Activated CD4-positive, alpha-beta T cell treated with anti-CD3 and anti-CD28 coated beads, Interleukin-2, amount 10 ng/mL, durations not matched to agents 7 days and 5 days (primary cell): ENCODE data around the gene EMC9. TPM values are rescaled to one million over a fixed set of nuclear protein-coding genes. Genes with fewer than 3 reads are reported as not detected.

ENCODE experiments used
- CTCF ChIA-PET: fragments of 350-600 bp; sonication (Branson Sonifier 250); formaldehyde crosslinking; loops from one replicate; lab custom pipeline; 2021; ENCODE audit warnings: antibody characterized with exemption; lab: Charles Lee
- POLR2A ChIA-PET: fragments of 350-600 bp; sonication (Branson Sonifier 250); formaldehyde crosslinking; loops from one replicate; lab custom pipeline; 2021; ENCODE audit warnings: antibody characterized with exemption; lab: Charles Lee
- DNase-seq: peaks from one replicate; pipeline ENCODE4 v3.0.0-alpha.2; 2020
- H3K27ac Mint-ChIP-seq: one replicate; pipeline ENCODE4 v1.8.0; 2021; ENCODE audit warnings: mild to moderate bottlenecking, moderate library complexity, mixed read lengths
- H3K27me3 Mint-ChIP-seq: one replicate; pipeline ENCODE4 v1.8.0; 2021; ENCODE audit warnings: mixed read lengths
- H3K36me3 Mint-ChIP-seq: one replicate; pipeline ENCODE4 v1.8.0; 2021; ENCODE audit warnings: low read depth, mixed read lengths
- H3K4me1 Mint-ChIP-seq: one replicate; pipeline ENCODE4 v1.8.0; 2021; ENCODE audit warnings: mixed read lengths
- H3K4me3 Mint-ChIP-seq: one replicate; pipeline ENCODE4 v1.8.0; 2021; ENCODE audit warnings: mild to moderate bottlenecking, moderate library complexity, mixed read lengths
- H3K9me3 Mint-ChIP-seq: one replicate; pipeline ENCODE4 v1.8.0; 2021; ENCODE audit warnings: mixed read lengths
- total RNA-seq, 2 experiments: library from RNA; stranded (reverse); gene quantifications; one replicate each; pipeline ENCODE4 v1.2.3, GENCODE V29; 2021

Gene EMC9
- total RNA-seq, 2 experiments from 2014 or later, result 37.1 to 41.0 TPM

DNA sequence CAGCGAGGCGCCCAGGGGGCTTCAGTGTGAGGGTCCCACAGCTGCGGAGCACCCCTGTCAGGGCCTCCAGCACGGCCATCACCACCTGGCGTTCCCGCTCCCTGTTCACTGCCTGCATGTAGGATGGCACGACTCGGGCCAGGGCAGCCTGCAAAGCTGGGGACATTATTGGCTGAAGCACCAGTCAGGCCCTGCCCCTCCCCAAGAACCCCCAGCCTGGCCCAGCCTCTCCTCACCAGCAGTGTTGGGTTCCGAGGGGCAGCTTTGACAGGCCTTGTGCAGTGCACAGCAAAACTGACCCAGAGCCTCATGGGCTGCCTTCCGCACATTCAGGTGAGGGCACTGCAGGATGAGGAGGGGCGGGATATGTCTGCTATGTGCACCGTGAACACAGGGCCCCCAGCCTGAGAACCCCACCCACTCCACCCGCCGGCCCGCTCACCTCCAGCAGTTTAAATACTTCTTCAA, 41.7 kb upstream of the EMC9 start:
- CTCF ChIA-PET, result interaction anchor here (0.7 to 6.5 kb wide), 4 partner anchors 22 to 198 kb away, joined by 3 to 44 read pairs (median 22); partner anchors contain the start of genes IRF9 and MDP1

GRCh38 chr14:24182110-24182882, 40.9 kb upstream of the EMC9 start:
- Mint-ChIP-seq H3K4me1 (peaks cover 13% of the 10 kb centered on the region), H3K36me3 (peaks cover 45% of the 10 kb centered on the region), H3K9me3 (no peaks in the 10 kb centered on the region), H3K27me3 (no peaks in the 10 kb centered on the region), H3K4me3 (no peak overlapping the region), H3K27ac (peak overlapping the region; percentile 28)
- ChIA-PET POLR2A (no interaction called here), CTCF (interaction anchor here (0.7 to 4.9 kb wide), 4 partner anchors 12 to 198 kb away, joined by 3 to 38 read pairs (median 4); partner anchors contain the start of genes IRF9 and MDP1)
- no peak for DNase-seq

More for the DNA sequence above, 41.7 kb upstream of the EMC9 start:
- peaks cover 41% of the 10 kb centered on the region for H3K36me3 Mint-ChIP-seq
- POLR2A ChIA-PET, result no interaction called here
- no peak overlapping the region for H3K27ac Mint-ChIP-seq
- no peak for DNase-seq
- no peaks in the 10 kb centered on the region for H3K9me3 Mint-ChIP-seq
- H3K4me1 Mint-ChIP-seq, result peaks cover 19% of the 10 kb centered on the region
- H3K4me3 Mint-ChIP-seq, result no peak overlapping the region
- H3K27me3 Mint-ChIP-seq, result no peaks in the 10 kb centered on the region

- no peaks in the 10 kb centered on the region for H3K27me3 Mint-ChIP-seq
- peaks cover 49% of the 10 kb centered on the region for H3K36me3 Mint-ChIP-seq
- H3K27ac Mint-ChIP-seq, result peak overlapping the region; percentile 6
- H3K9me3 Mint-ChIP-seq, result no peaks in the 10 kb centered on the region
- DNase-seq, result no peak
- CTCF ChIA-PET, result interaction anchor here (0.6 to 4.9 kb wide), 6 partner anchors 11 to 250 kb away, joined by 3 to 38 read pairs (median 4); partner anchors contain the start of genes IRF9, MDP1 and TM9SF1
- POLR2A ChIA-PET, result interaction anchor here (0.6 kb wide), 1 partner anchor 10 kb away, joined by 3 read pairs; no protein-coding TSS in a partner anchor
- H3K4me3 Mint-ChIP-seq, result no peak overlapping the region
- peaks cover 8% of the 10 kb centered on the region for H3K4me1 Mint-ChIP-seq
Observed at GRCh38 chr14:24181371-24182077, 40.1 kb upstream of the EMC9 start.

GRCh38 chr14:24179961-24180796, 38.8 kb upstream of the EMC9 start:
- peaks cover 7% of the 10 kb centered on the region for H3K4me1 Mint-ChIP-seq
- no peak for DNase-seq
- CTCF ChIA-PET, result interaction anchor here (0.5 to 4.9 kb wide), 4 partner anchors 11 to 19 kb away, joined by 3 to 38 read pairs (median 4); partner anchors contain the start of genes IRF9 and TM9SF1
- no peak overlapping the region for H3K27ac Mint-ChIP-seq
- peaks cover 46% of the 10 kb centered on the region for H3K36me3 Mint-ChIP-seq
- no peak overlapping the region for H3K4me3 Mint-ChIP-seq
- H3K9me3 Mint-ChIP-seq, result no peaks in the 10 kb centered on the region
- POLR2A ChIA-PET, result interaction anchor here (0.6 kb wide), 1 partner anchor 20 kb away, joined by 5 read pairs; no protein-coding TSS in a partner anchor
- no peaks in the 10 kb centered on the region for H3K27me3 Mint-ChIP-seq

GRCh38 chr14:24179294-24179960, 38.0 kb upstream of the EMC9 start:
- H3K27me3 Mint-ChIP-seq, result no peaks in the 10 kb centered on the region
- no peaks in the 10 kb centered on the region for H3K9me3 Mint-ChIP-seq
- no peak overlapping the region for H3K4me3 Mint-ChIP-seq
- CTCF ChIA-PET, result interaction anchor here (4.9 kb wide), 1 partner anchor 18 kb away, joined by 38 read pairs; the partner anchor contains the start of gene IRF9
- peaks cover 48% of the 10 kb centered on the region for H3K36me3 Mint-ChIP-seq
- DNase-seq, result no peak
- H3K27ac Mint-ChIP-seq, result no peak overlapping the region
- peaks cover 13% of the 10 kb centered on the region for H3K4me1 Mint-ChIP-seq
- POLR2A ChIA-PET, result no interaction called here

- Mint-ChIP-seq H3K27me3 (no peaks in the 10 kb centered on the region), H3K27ac (no peak overlapping the region), H3K36me3 (peaks cover 51% of the 10 kb centered on the region), H3K4me1 (peaks cover 14% of the 10 kb centered on the region), H3K4me3 (no peak overlapping the region), H3K9me3 (no peaks in the 10 kb centered on the region)
- ChIA-PET CTCF (interaction anchor here (1.3 to 4.9 kb wide), 2 partner anchors 17 to 118 kb away, joined by 3 to 38 read pairs; partner anchors contain the start of gene IRF9), POLR2A (no interaction called here)
- no peak for DNase-seq
Observed at GRCh38 chr14:24178399-24179178, 37.2 kb upstream of the EMC9 start.

DNA sequence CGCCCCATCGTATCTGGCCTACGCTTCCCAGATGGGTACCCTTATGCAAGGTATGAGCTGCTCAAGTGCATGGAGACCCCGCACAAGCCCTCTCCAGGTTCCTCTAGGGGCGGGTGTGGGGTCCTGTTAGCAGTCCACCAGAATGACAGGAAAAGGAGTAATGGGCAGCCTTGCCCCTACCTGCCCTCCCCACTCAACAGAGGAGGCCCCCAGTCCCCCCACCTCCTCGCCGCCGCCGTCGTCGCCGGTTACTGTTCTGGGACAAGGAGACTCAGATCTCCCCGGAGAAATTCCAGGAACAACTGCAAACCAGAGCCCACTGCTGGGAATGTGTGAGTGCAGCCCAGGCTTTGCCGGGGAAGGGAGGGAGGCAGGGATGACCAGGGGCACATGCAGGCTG, 36.5 kb upstream of the EMC9 start:
- no peaks in the 10 kb centered on the region for H3K27me3 Mint-ChIP-seq
- no peak overlapping the region for H3K27ac Mint-ChIP-seq
- peaks cover 51% of the 10 kb centered on the region for H3K36me3 Mint-ChIP-seq
- no peaks in the 10 kb centered on the region for H3K9me3 Mint-ChIP-seq
- POLR2A ChIA-PET, result no interaction called here
- CTCF ChIA-PET, result interaction anchor here (1.1 to 6.2 kb wide), 3 partner anchors 9 to 119 kb away, joined by 3 to 49 read pairs (median 4); partner anchors contain the start of gene IRF9
- peaks cover 19% of the 10 kb centered on the region for H3K4me1 Mint-ChIP-seq
- H3K4me3 Mint-ChIP-seq, result no peak overlapping the region
- DNase-seq, result no peak

DNA sequence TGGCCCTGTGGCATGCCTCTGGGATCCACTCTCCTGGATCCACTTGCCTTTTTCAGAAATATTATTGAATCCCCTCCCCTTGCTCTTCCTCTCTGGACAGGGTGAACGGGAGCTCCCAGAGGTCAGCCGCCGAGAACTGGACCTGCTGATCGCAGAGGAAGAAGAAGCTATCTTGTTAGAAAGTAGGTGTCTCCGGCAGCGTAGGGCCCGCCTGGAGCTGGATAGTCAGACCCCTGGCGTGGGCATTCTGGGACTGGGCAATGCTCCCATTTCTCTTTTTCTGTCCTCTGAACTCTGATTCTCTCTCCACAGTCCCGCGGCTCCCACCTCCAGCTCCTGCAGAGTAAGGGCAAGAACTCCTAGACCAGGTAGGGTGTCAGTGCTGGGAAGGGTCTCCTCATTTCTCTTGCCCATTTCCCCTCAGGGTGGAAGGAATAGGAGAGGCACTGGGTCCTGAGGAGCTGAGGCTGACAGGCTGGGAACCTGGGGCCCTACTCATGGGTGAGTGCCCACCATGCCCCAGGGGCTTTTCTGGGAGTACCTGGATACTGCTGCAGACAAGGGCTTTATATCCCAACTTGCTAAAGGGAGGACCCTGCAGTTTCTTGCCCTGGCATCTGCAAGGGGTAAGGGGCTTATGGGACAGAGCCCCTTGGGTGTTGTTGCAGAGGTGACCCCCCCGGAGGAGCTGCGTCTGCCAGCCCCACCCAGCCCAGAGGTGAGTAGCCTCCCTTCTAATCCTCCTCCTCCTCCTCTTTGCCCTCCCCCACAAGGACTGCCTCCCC, 35.8 kb upstream of the EMC9 start:
- Mint-ChIP-seq H3K4me3 (no peak overlapping the region), H3K36me3 (peaks cover 48% of the 10 kb centered on the region), H3K4me1 (peaks cover 21% of the 10 kb centered on the region), H3K27me3 (no peaks in the 10 kb centered on the region), H3K27ac (no peak overlapping the region), H3K9me3 (no peaks in the 10 kb centered on the region)
- ChIA-PET POLR2A (no interaction called here), CTCF (interaction anchor here (0.8 to 6.2 kb wide), 4 partner anchors 9 to 119 kb away, joined by 3 to 49 read pairs (median 4); partner anchors contain the start of gene IRF9)
- no peak for DNase-seq

DNA sequence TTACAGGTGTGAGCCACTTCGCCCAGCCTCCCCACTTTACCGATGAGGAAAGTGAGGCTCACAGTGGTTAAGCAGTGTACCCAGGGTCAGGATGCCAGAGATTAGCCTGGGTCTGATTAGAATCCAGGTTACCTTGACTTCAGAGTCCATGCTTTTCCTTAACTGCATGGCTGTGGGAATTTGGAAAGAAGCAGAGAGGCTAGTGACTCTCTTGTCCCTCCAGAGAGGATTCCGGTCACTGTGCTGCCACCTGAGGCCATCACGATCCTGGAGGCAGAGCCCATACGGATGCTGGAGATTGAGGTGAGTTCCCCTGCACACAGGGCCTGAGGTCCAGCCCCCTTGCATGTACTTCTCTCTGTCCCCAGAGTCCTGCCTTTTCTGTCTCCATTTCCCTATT, 35.2 kb upstream of the EMC9 start:
- CTCF ChIA-PET, result interaction anchor here (0.8 to 6.2 kb wide), 4 partner anchors 9 to 86 kb away, joined by 3 to 49 read pairs (median 8); partner anchors contain the start of gene IRF9
- no peak overlapping the region for H3K27ac Mint-ChIP-seq

GRCh38 chr14:24172871-24173281, 31.5 kb upstream of the EMC9 start:
- Mint-ChIP-seq H3K9me3 (no peaks in the 10 kb centered on the region), H3K36me3 (peaks cover 51% of the 10 kb centered on the region), H3K27me3 (no peaks in the 10 kb centered on the region), H3K27ac (peak overlapping the region; percentile 54), H3K4me3 (peak overlapping the region; percentile 69), H3K4me1 (peaks cover 45% of the 10 kb centered on the region)
- CTCF ChIA-PET, result interaction anchor here (1.1 to 6.2 kb wide), 3 partner anchors 10 to 16 kb away, joined by 5 to 49 read pairs (median 6); partner anchors contain the start of genes IPO4 and IRF9
- no peak for DNase-seq
- POLR2A ChIA-PET, result no interaction called here

More for the DNA sequence above, 35.2 kb upstream of the EMC9 start:
- no peak for DNase-seq
- no peak overlapping the region for H3K4me3 Mint-ChIP-seq
- POLR2A ChIA-PET, result no interaction called here
- peaks cover 46% of the 10 kb centered on the region for H3K36me3 Mint-ChIP-seq
- no peaks in the 10 kb centered on the region for H3K9me3 Mint-ChIP-seq
- H3K27me3 Mint-ChIP-seq, result no peaks in the 10 kb centered on the region
- peaks cover 28% of the 10 kb centered on the region for H3K4me1 Mint-ChIP-seq
